HepG2 (cell line): ENCODE results near the gene PDE3B. TPM values are rescaled to one million over a fixed set of nuclear protein-coding genes. Genes with fewer than 3 reads are reported as not detected.
A peak's percentile ranks its signal among the peaks of the same experiment; 100 is the strongest.

Source experiments
- AHDC1 ChIP-seq: sonication (generic); formaldehyde crosslinking; IDR thresholded peaks from 2 replicates; pipeline ENCODE4 v1.5.1; 2020; ENCODE audit warnings: mild to moderate bottlenecking, missing genetic modification reagents, borderline replicate concordance
- CREM ChIP-seq, 2 experiments: sonication (generic) in 1 of 2; formaldehyde crosslinking in 1 of 2; IDR thresholded peaks; 2 replicates each; pipeline versions ENCODE4 v1.4.0 to v1.6.1; 2016 to 2020; ENCODE audit warnings: antibody characterized with exemption in 1 of 2, mild to moderate bottlenecking in 1 of 2, missing genetic modification reagents in 1 of 2
- ELF3 ChIP-seq: IDR thresholded peaks from 2 replicates; pipeline ENCODE4 v1.6.1; 2016; ENCODE audit warnings: missing genetic modification reagents, missing compliant biosample characterization
- GPN1 ChIP-seq: sonication (generic); formaldehyde crosslinking; IDR thresholded peaks from 2 replicates; pipeline ENCODE4 v1.5.1; 2020; ENCODE audit warnings: missing genetic modification reagents, borderline replicate concordance
- HMGXB4 ChIP-seq, 2 experiments: sonication (generic) in 1 of 2; formaldehyde crosslinking in 1 of 2; IDR thresholded peaks; 2 replicates each; pipeline versions ENCODE4 v1.4.0 to v1.6.1; 2018 to 2020; ENCODE audit warnings: missing genetic modification reagents in 2 of 2, borderline replicate concordance in 1 of 2, low read depth in 1 of 2, mild to moderate bottlenecking in 1 of 2, missing biosample characterization in 1 of 2
- HNRNPLL ChIP-seq: fragments of 200-400 bp; formaldehyde crosslinking; IDR thresholded peaks from 2 replicates; pipeline ENCODE4 v1.6.1; 2017; ENCODE audit warnings: mild to moderate bottlenecking, low read depth, low read length; ENCODE audit not compliant: poor library complexity, severe bottlenecking
- MEF2D ChIP-seq: sonication (generic); formaldehyde crosslinking; IDR thresholded peaks from 2 replicates; pipeline ENCODE4 v1.5.1; 2020; ENCODE audit warnings: mild to moderate bottlenecking, missing genetic modification reagents
- PHF21A ChIP-seq: sonication (generic); formaldehyde crosslinking; IDR thresholded peaks from 2 replicates; pipeline ENCODE4 v1.5.0; 2020; ENCODE audit warnings: mild to moderate bottlenecking, missing genetic modification reagents
- RFX5 ChIP-seq: IDR thresholded peaks from 2 replicates; pipeline ENCODE4 v1.6.1; 2011; ENCODE audit warnings: low read depth, low read length, improper control_type of control experiment
- THAP9 ChIP-seq: sonication (generic); formaldehyde crosslinking; IDR thresholded peaks from 2 replicates; pipeline ENCODE4; 2020; ENCODE audit warnings: missing genetic modification reagents, mild to moderate bottlenecking, borderline replicate concordance
- U2AF1 ChIP-seq: fragments of 200-400 bp; formaldehyde crosslinking; optimal IDR thresholded peaks from 2 replicates; pipeline ENCODE3; 2017; ENCODE audit warnings: mild to moderate bottlenecking, low read depth, low read length
- ZFP36 ChIP-seq: fragments of 150-350 bp; IDR thresholded peaks from 2 replicates; pipeline ENCODE4 v1.6.1; 2018; ENCODE audit warnings: borderline replicate concordance, low read length, low read depth; ENCODE audit not compliant: partially characterized antibody
- ZNF367 ChIP-seq: sonication (generic); formaldehyde crosslinking; IDR thresholded peaks from 2 replicates; pipeline ENCODE4 v1.4.0; 2020; ENCODE audit warnings: missing genetic modification reagents, borderline replicate concordance
- ZSCAN22 ChIP-seq: sonication (generic); formaldehyde crosslinking; IDR thresholded peaks from 2 replicates; pipeline ENCODE4 v1.4.0; 2020; ENCODE audit warnings: mild to moderate bottlenecking, missing genetic modification reagents
- polyA plus RNA-seq, 8 experiments: library from polyadenylated mRNA; depleted of rRNA in 3 of 8; stranded (reverse) in 7 of 8; unstranded in 1 of 8; fragments of >200 nt; fragmentation: Illumina TruSeq in 4 of 8; extraction: Trizol in 4 of 8; gene quantifications; 2 replicates each; pipeline versions ENCODE4 v1.2.1 to v1.2.3, GENCODE V29; 2011 to 2016; ENCODE audit warnings: low read depth in 4 of 8, missing spikeins in 1 of 8, mixed read lengths in 1 of 8; ENCODE audit not compliant: insufficient read depth in 1 of 8
- total RNA-seq, 5 experiments: library from RNA; depleted of rRNA; stranded (reverse); fragments of >200 nt; fragmentation: Illumina TruSeq; extraction: Trizol; gene quantifications; 2 replicates each; pipeline ENCODE4 v1.2.3, GENCODE V29; 2016; ENCODE audit warnings: low read depth in 1 of 5

PDE3B gene
- total and polyA plus RNA-seq, 2 of the 13 experiments (the other 11 are each of a cell fraction or from before 2014, with no cell fraction given), result 14.1 to 26.5 TPM

- TF ChIP-seq PHF21A (no peak), ZFP36 (no peak), AHDC1 (peak; percentile 73; the same call in 1 of the 2 replicates), GPN1 (CRISPR knock-in tag) (no peak), ZNF367 (no peak), THAP9 (no peak), ELF3 (CRISPR knock-in tag) (0 out of 2 replicates have a peak, but pooled peaks have one; percentile 20), HNRNPLL (no peak), HMGXB4 (CRISPR knock-in tag; IDR thresholded peaks at IDR 0.05; ENCODE audit: borderline replicate concordance in 1 of 2, low read depth in 1 of 2) (no peak), U2AF1 (no peak), MEF2D (CRISPR knock-in tag) (0 out of 2 replicates have a peak, but pooled peaks have one; percentile 29), ZSCAN22 (CRISPR knock-in tag) (no peak), CREM (IDR thresholded peaks at IDR 0.05) (0 out of 2 replicates have a peak, but pooled peaks have one; percentile 28), CREM (CRISPR knock-in tag; IDR thresholded peaks at IDR 0.05) (no peak), RFX5 (no peak; the same call in 1 of the 2 replicates)
These were observed 44.5 kb downstream of the PDE3B start (continued) for GRCh38 chr11:14687943-14688627.
